SU-DHL-6 (cell line): ENCODE results near the gene NCOA3.

Experiments used
- EZH2phosphoT487 ChIP-seq: fragments of 200-600 bp; sonication (generic), shearing (Covaris generic); conservative IDR thresholded peaks from 2 replicates; pipeline ENCODE4 v1.6.1; 2018; ENCODE audit warnings: mild to moderate bottlenecking, antibody characterized with exemption, low read length, moderate library complexity, mixed read lengths
- TF ChIP-seq, protein P1 (sequence below): fragments of 200-600 bp; sonication (generic); IDR thresholded peaks from one replicate; pipeline ENCODE4 v1.5.1; 2017; ENCODE audit warnings: antibody characterized with exemption, mild to moderate bottlenecking, low read length, moderate library complexity; ENCODE audit not compliant: insufficient read depth, poor library complexity, severe bottlenecking

GRCh38 chr20:47663354-47664067 lies 161.8 kb downstream of the NCOA3 start:
- TF ChIP-seq, protein P1, sequence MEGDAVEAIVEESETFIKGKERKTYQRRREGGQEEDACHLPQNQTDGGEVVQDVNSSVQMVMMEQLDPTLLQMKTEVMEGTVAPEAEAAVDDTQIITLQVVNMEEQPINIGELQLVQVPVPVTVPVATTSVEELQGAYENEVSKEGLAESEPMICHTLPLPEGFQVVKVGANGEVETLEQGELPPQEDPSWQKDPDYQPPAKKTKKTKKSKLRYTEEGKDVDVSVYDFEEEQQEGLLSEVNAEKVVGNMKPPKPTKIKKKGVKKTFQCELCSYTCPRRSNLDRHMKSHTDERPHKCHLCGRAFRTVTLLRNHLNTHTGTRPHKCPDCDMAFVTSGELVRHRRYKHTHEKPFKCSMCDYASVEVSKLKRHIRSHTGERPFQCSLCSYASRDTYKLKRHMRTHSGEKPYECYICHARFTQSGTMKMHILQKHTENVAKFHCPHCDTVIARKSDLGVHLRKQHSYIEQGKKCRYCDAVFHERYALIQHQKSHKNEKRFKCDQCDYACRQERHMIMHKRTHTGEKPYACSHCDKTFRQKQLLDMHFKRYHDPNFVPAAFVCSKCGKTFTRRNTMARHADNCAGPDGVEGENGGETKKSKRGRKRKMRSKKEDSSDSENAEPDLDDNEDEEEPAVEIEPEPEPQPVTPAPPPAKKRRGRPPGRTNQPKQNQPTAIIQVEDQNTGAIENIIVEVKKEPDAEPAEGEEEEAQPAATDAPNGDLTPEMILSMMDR: peak; percentile 88
- no peak for TF ChIP-seq EZH2phosphoT487
